ENCODE measurements around the gene CDH13.

CDH13 gene

DNA sequence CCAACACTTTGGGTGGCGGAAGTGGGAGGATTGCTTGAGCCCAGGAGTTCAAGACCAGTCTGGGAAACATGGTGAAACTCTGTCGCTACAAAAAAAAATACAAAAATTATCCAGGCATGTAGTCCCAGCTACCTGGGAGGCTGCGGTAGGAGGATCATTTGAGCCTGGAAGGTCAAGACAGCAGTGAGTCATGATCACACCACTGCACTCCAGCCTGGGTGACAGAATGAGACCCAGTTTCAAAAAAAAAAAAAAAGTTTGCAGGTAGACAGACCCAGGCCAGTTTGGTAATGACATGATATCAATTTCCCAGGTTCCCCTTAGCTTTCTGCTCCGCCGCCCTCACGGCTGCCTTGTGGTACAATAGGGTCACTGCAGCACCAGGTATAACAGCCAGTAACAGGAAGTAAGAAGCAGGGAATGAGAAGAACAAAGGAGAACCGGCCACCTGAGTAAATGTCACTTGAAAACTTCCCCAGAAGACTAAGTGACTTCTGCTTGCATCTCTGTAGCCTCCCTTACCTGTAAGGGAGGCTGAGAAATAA lies 979.8 kb downstream of the CDH13 start:
- no peak overlapping the region for H3K4me3 ChIP-seq (replicated peaks; ENCODE audit: low read depth, low read length)
- TF ChIP-seq, protein P1, sequence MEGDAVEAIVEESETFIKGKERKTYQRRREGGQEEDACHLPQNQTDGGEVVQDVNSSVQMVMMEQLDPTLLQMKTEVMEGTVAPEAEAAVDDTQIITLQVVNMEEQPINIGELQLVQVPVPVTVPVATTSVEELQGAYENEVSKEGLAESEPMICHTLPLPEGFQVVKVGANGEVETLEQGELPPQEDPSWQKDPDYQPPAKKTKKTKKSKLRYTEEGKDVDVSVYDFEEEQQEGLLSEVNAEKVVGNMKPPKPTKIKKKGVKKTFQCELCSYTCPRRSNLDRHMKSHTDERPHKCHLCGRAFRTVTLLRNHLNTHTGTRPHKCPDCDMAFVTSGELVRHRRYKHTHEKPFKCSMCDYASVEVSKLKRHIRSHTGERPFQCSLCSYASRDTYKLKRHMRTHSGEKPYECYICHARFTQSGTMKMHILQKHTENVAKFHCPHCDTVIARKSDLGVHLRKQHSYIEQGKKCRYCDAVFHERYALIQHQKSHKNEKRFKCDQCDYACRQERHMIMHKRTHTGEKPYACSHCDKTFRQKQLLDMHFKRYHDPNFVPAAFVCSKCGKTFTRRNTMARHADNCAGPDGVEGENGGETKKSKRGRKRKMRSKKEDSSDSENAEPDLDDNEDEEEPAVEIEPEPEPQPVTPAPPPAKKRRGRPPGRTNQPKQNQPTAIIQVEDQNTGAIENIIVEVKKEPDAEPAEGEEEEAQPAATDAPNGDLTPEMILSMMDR (IDR thresholded peaks at IDR 0.05; ENCODE audit: low read length, missing control alignments) = no peak
- no peak for DNase-seq (ENCODE audit: low read depth)

DNA sequence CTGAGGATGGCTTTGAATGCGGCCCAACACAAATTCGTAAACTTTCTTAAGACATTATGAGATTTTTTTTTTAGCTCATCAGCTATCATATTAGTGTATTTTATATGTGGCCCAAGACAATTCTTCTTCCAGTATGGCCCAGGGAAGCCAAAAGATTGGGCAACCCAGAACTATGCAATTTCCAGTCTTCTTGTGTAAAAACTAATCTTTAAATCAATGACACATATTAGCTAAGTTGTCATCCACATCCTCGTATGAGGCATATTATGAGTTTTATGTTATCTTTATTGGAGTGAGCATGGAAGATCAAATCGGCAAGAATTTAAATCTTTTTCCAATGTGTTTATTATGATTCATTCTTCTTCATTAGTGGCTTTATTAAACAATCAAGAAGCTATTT lies 982.4 kb downstream of the CDH13 start:
- peak; percentile 32 for DNase-seq (ENCODE audit: low read depth)
- TF ChIP-seq, protein P1 (IDR thresholded peaks at IDR 0.05; ENCODE audit: low read length, missing control alignments) = no peak
- H3K4me3 ChIP-seq (replicated peaks; ENCODE audit: low read depth, low read length) = no peak overlapping the region

DNA sequence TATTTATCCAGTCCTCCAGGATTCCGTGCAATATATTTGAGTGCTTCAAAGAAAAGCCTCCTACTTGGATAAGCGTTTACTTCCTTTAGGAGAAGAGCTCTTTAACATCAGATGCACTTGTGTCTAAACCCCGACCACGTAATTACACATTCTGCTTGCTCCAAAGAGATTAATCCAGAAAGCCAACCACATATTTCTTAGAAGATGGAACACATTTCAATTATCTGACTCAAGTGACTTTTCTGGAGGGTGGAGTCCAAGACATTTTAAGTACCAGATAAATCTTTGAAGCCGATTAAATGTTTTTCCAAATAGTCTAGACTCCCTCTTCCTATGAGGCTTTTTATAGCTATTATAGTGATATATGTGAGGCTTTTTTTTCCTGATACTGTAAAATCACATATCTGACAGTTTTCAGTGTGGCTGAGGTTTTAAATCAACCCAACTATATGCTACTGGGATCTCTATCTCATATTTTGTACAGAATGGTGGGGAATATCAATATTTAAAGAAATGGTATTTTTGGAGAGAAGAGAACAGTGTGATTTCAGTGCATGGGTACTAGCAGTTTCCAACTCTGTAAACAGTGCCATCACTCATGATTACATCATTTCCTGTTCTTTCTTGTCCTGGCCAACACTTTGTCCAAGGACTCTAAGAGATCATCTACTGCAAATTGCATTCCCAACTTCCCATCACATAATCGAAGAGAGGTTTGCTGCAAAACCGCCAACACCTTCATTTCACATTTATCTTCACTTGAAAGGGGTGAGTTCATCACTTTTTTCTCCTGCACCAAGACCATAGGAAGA lies 988.6 kb downstream of the CDH13 start:
- DNase-seq (ENCODE audit: low read depth) = peak; percentile 22
- TF ChIP-seq, protein P1 (IDR thresholded peaks at IDR 0.05; ENCODE audit: low read length, missing control alignments) = no peak
- H3K4me3 ChIP-seq (replicated peaks; ENCODE audit: low read depth, low read length) = no peak overlapping the region

DNA sequence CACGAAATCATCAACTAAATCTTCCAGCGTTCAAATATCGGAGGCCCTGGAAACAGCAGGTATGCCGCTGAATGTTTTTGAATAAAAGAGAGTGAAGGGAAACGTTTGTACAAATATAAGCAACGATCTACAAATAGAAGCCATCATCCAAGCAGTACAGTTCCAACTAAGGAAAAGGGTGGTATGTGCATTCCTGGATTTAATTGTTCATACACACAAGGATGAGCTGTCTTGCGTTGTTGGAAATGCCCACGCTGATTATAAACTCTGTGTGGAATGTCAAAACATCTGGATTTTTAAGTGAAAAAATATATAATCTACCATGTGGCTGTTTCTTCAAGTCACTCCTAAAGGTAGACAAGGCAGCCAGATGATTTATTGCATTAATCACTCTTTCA lies 989.2 kb downstream of the CDH13 start:
- TF ChIP-seq, protein P1 (IDR thresholded peaks at IDR 0.05; ENCODE audit: low read length, missing control alignments) = no peak
- H3K4me3 ChIP-seq (replicated peaks; ENCODE audit: low read depth, low read length) = no peak overlapping the region
- DNase-seq (ENCODE audit: low read depth) = no peak

DNA sequence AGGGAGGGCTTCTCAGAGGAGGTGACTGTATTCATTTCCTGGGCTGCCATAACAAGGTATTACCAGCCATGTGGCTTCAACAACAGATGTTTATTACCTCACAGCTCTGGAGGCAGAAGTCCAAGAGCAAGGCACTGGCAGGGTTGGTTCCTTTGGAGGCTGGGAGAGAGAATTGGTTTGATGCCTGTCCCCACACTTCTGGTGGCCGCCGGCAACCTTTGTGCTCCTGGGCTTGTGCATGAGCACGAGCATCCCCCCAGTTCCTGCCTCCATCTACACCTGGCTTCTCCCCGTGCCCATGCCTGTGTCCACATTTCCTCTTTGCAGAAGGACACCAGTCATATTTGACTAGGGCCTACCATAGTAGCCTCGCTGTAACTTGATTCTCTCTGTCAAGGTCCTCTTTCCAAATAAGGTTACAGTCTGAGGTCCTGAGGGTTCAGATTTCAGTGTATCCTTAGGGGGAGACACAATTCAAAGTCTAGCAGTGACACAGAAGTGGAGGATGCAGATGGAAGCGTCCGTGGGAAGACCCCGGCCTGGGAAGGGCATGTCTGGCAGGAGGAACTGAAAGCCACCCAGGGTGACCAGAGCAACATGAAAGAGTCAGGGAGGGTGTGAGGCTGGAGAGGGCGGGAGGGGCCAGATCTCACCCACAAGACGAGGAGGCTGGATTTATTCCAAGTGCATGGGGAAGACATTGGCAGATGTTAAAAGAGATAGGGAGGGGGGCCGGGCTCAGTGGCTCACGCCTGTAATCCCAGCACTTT lies 992.8 kb downstream of the CDH13 start:
- no peak for DNase-seq (ENCODE audit: low read depth)
- H3K4me3 ChIP-seq (replicated peaks; ENCODE audit: low read depth, low read length) = no peak overlapping the region
- TF ChIP-seq, protein P1 (IDR thresholded peaks at IDR 0.05; ENCODE audit: low read length, missing control alignments) = no peak

DNA sequence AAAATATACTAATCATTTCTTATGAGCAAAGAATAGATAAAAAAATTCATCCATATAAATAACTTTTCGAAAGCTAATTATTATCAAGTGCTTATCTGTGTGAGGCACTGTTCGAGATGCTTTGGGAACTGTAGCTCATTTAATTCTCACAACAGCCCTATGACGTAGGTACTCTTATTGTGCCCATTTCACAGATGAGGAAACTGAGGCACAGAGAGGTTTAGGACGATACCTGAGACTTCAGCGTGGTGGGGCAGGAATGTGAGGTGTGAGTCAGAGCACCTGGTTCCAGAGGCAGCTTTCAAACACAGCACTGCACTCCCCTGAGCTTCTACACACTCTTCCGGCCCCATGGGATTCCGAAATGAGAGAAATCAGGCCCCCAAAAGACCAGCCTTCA lies 995.2 kb downstream of the CDH13 start:
- TF ChIP-seq, protein P1 (IDR thresholded peaks at IDR 0.05; ENCODE audit: low read length, missing control alignments) = no peak
- no peak for DNase-seq (ENCODE audit: low read depth)
- H3K4me3 ChIP-seq (replicated peaks; ENCODE audit: low read depth, low read length) = no peak overlapping the region

Measured in fibroblast of pulmonary artery (primary cell).